OCI-LY3 (cell line): ENCODE data around the gene IGSF5.

Experiments
- H2AFZ ChIP-seq: fragments of 200-600, 300-600 bp; shearing (Covaris generic); 2 replicates; pipeline ENCODE4 v1.6.0; 2014; ENCODE audit warnings: antibody characterized with exemption, low read depth, low read length
- H3K27ac ChIP-seq: fragments of 200-600, 300-600 bp; sonication (generic); 2 replicates; pipeline ENCODE4 v1.5.1; 2014; ENCODE audit warnings: mild to moderate bottlenecking, low read length, moderate library complexity, mixed read lengths
- H3K27me3 ChIP-seq: fragments of 200-600, 300-600 bp; sonication (generic); 2 replicates; pipeline ENCODE4 v1.6.1; 2014; ENCODE audit warnings: low read depth, low read length, mixed read lengths
- H3K36me3 ChIP-seq: fragments of 200-600, 300-600 bp; sonication (generic); replicated peaks from 2 replicates; pipeline ENCODE3; 2014; ENCODE audit warnings: low read depth, low read length, mixed read lengths
- H3K4me1 ChIP-seq: fragments of 300-600, 200-600 bp; sonication (generic); 2 replicates; pipeline ENCODE4 v1.6.1; 2014; ENCODE audit warnings: low read length, mixed read lengths
- H3K4me2 ChIP-seq: fragments of 200-600, 300-600 bp; sonication (generic); 2 replicates; pipeline ENCODE4 v1.6.1; 2014; ENCODE audit warnings: low read length, mixed read lengths
- H3K4me3 ChIP-seq: fragments of 300-600, 200-600 bp; sonication (generic); 2 replicates; pipeline ENCODE4 v1.5.1; 2014; ENCODE audit warnings: antibody characterized with exemption, mild to moderate bottlenecking, low read length, moderate library complexity
- H3K79me2 ChIP-seq: fragments of 300-600, 200-600 bp; shearing (Covaris generic); 2 replicates; pipeline ENCODE4 v1.6.1; 2014; ENCODE audit warnings: mild to moderate bottlenecking, low read length, mixed read lengths
- H3K9ac ChIP-seq: fragments of 300-600, 200-600 bp; shearing (Covaris generic); 2 replicates; pipeline ENCODE4 v1.6.0; 2014; ENCODE audit warnings: mild to moderate bottlenecking, low read length, moderate library complexity
- H3K9me3 ChIP-seq: fragments of 200-600, 300-600 bp; shearing (Covaris generic); 2 replicates; pipeline ENCODE4 v1.6.1; 2014; ENCODE audit warnings: low read length, mixed read lengths; ENCODE audit not compliant: insufficient read depth
- H4K20me1 ChIP-seq: fragments of 200-600, 300-600 bp; sonication (generic); 2 replicates; pipeline ENCODE4 v1.6.1; 2016; ENCODE audit warnings: low read length, mixed read lengths; ENCODE audit not compliant: insufficient read depth
- CTCF ChIP-seq: fragments of 200-600, 300-600 bp; sonication (generic); IDR thresholded peaks from 2 replicates; pipeline ENCODE4 v1.5.1; 2014; ENCODE audit warnings: antibody characterized with exemption, low read length, low read depth
- EZH2phosphoT487 ChIP-seq: fragments of 200-600 bp; shearing (Covaris generic); IDR thresholded peaks from 2 replicates; pipeline ENCODE4 v1.6.1; 2018; ENCODE audit warnings: antibody characterized with exemption, mixed run types, low read depth

Gene IGSF5

GRCh38 chr21:39705849-39706248 lies 39.1 kb upstream of the IGSF5 start:
- no peak for TF ChIP-seq CTCF
- no peak for TF ChIP-seq EZH2phosphoT487
- H3K4me2 ChIP-seq: no peak overlapping the region
- no peak overlapping the region for H2AFZ ChIP-seq
- no peaks in the 10 kb centered on the region for H4K20me1 ChIP-seq
- H3K9me3 ChIP-seq: no peaks in the 10 kb centered on the region
- no peak overlapping the region for H3K4me3 ChIP-seq
- H3K27ac ChIP-seq: no peak overlapping the region
- H3K9ac ChIP-seq: no peak overlapping the region
- H3K79me2 ChIP-seq: no peaks in the 10 kb centered on the region
- no peaks in the 10 kb centered on the region for H3K36me3 ChIP-seq
- H3K4me1 ChIP-seq: no peaks in the 10 kb centered on the region
- no peaks in the 10 kb centered on the region for H3K27me3 ChIP-seq

- H3K27ac ChIP-seq: no peak overlapping the region
- no peaks in the 10 kb centered on the region for H3K9me3 ChIP-seq
- H3K4me3 ChIP-seq: no peak overlapping the region
- no peak overlapping the region for H3K4me2 ChIP-seq
- H4K20me1 ChIP-seq: no peaks in the 10 kb centered on the region
- H3K9ac ChIP-seq: no peak overlapping the region
- H3K36me3 ChIP-seq: no peaks in the 10 kb centered on the region
- TF ChIP-seq EZH2phosphoT487 (no peak), CTCF (no peak)
- no peaks in the 10 kb centered on the region for H3K27me3 ChIP-seq
- H2AFZ ChIP-seq: no peak overlapping the region
- H3K79me2 ChIP-seq: no peaks in the 10 kb centered on the region
- no peaks in the 10 kb centered on the region for H3K4me1 ChIP-seq
These were observed 37.7 kb upstream of the IGSF5 start for GRCh38 chr21:39707316-39707715.

GRCh38 chr21:39710866-39711265 lies 34.1 kb upstream of the IGSF5 start:
- TF ChIP-seq CTCF (no peak), EZH2phosphoT487 (no peak)
- Histone ChIP-seq H3K4me3 (no peak overlapping the region), H4K20me1 (no peaks in the 10 kb centered on the region), H3K4me1 (no peaks in the 10 kb centered on the region), H2AFZ (no peak overlapping the region), H3K4me2 (no peak overlapping the region), H3K9ac (no peak overlapping the region), H3K9me3 (no peaks in the 10 kb centered on the region), H3K36me3 (no peaks in the 10 kb centered on the region), H3K79me2 (no peaks in the 10 kb centered on the region), H3K27me3 (no peaks in the 10 kb centered on the region), H3K27ac (no peak overlapping the region)

GRCh38 chr21:39712273-39712672 lies 32.7 kb upstream of the IGSF5 start:
- Histone ChIP-seq H3K9me3 (no peaks in the 10 kb centered on the region), H3K27ac (no peak overlapping the region), H3K9ac (no peak overlapping the region), H3K4me3 (no peak overlapping the region), H3K79me2 (no peaks in the 10 kb centered on the region), H2AFZ (no peak overlapping the region), H3K27me3 (no peaks in the 10 kb centered on the region), H3K4me2 (no peak overlapping the region), H3K4me1 (no peaks in the 10 kb centered on the region), H3K36me3 (no peaks in the 10 kb centered on the region), H4K20me1 (no peaks in the 10 kb centered on the region)
- TF ChIP-seq CTCF (no peak), EZH2phosphoT487 (no peak)
